Mucosa of stomach (tissue), 1 donor: Measurements from ENCODE around the gene CXCR4.

Source experiments
- H3K27me3 ChIP-seq: one replicate; pipeline ENCODE4 v1.7.0; 2013; ENCODE audit warnings: mild to moderate bottlenecking, low read length; ENCODE audit not compliant: control insufficient read depth, insufficient read depth
- H3K36me3 ChIP-seq: one replicate; pipeline ENCODE4 v1.7.0; 2013; ENCODE audit warnings: low read length; ENCODE audit not compliant: control insufficient read depth, insufficient read depth
- H3K4me1 ChIP-seq: one replicate; pipeline ENCODE4 v1.7.0; 2013; ENCODE audit warnings: mild to moderate bottlenecking, low read length; ENCODE audit not compliant: control insufficient read depth, insufficient read depth
- H3K4me3 ChIP-seq: one replicate; pipeline ENCODE4 v1.7.0; 2013; ENCODE audit warnings: low read length
- H3K9ac ChIP-seq: one replicate; pipeline ENCODE4 v1.7.0; 2013; ENCODE audit warnings: mild to moderate bottlenecking, low read length, moderate library complexity
- H3K9me3 ChIP-seq: one replicate; pipeline ENCODE4 v1.7.0; 2013; ENCODE audit warnings: mild to moderate bottlenecking, low read length, moderate library complexity; ENCODE audit not compliant: control insufficient read depth
- donor health status: Pancreatic carcinoma.

The CXCR4 gene

GRCh38 chr2:136129601-136130000 lies 11.7 kb upstream of the CXCR4 start:
- no peaks in the 10 kb centered on the region for H3K9me3 ChIP-seq
- no peaks in the 10 kb centered on the region for H3K36me3 ChIP-seq
- H3K4me1 ChIP-seq = no peaks in the 10 kb centered on the region
- no peaks in the 10 kb centered on the region for H3K27me3 ChIP-seq
- no peak overlapping the region for H3K9ac ChIP-seq
- H3K4me3 ChIP-seq = no peak overlapping the region

GRCh38 chr2:136128905-136129304 lies 11.0 kb upstream of the CXCR4 start:
- Histone ChIP-seq H3K9ac (no peak overlapping the region), H3K4me1 (no peaks in the 10 kb centered on the region), H3K36me3 (no peaks in the 10 kb centered on the region), H3K27me3 (no peaks in the 10 kb centered on the region), H3K4me3 (no peak overlapping the region), H3K9me3 (no peaks in the 10 kb centered on the region)

- Histone ChIP-seq H3K9ac (no peak overlapping the region), H3K4me3 (no peak overlapping the region), H3K9me3 (no peaks in the 10 kb centered on the region), H3K36me3 (no peaks in the 10 kb centered on the region), H3K27me3 (no peaks in the 10 kb centered on the region), H3K4me1 (no peaks in the 10 kb centered on the region)
Observed at GRCh38 chr2:136128366-136128765, 10.4 kb upstream of the CXCR4 start.

- H3K9me3 ChIP-seq = no peaks in the 10 kb centered on the region
- H3K4me3 ChIP-seq = no peak overlapping the region
- no peaks in the 10 kb centered on the region for H3K4me1 ChIP-seq
- H3K9ac ChIP-seq = no peak overlapping the region
- H3K36me3 ChIP-seq = no peaks in the 10 kb centered on the region
- H3K27me3 ChIP-seq = no peaks in the 10 kb centered on the region
Observed at GRCh38 chr2:136127356-136127755, 9.4 kb upstream of the CXCR4 start.

- H3K9me3 ChIP-seq = no peaks in the 10 kb centered on the region
- H3K27me3 ChIP-seq = no peaks in the 10 kb centered on the region
- H3K4me3 ChIP-seq = no peak overlapping the region
- no peaks in the 10 kb centered on the region for H3K36me3 ChIP-seq
- no peaks in the 10 kb centered on the region for H3K4me1 ChIP-seq
- H3K9ac ChIP-seq = no peak overlapping the region
Observed at GRCh38 chr2:136126421-136126926, 8.5 kb upstream of the CXCR4 start.

- Histone ChIP-seq H3K9ac (no peak overlapping the region), H3K4me3 (no peak overlapping the region), H3K4me1 (no peaks in the 10 kb centered on the region), H3K36me3 (no peaks in the 10 kb centered on the region), H3K9me3 (no peaks in the 10 kb centered on the region), H3K27me3 (peaks cover 3% of the 10 kb centered on the region)
Observed at GRCh38 chr2:136126021-136126420, 8.1 kb upstream of the CXCR4 start.

- Histone ChIP-seq H3K36me3 (no peaks in the 10 kb centered on the region), H3K9ac (no peak overlapping the region), H3K4me1 (no peaks in the 10 kb centered on the region), H3K27me3 (peaks cover 6% of the 10 kb centered on the region), H3K4me3 (no peak overlapping the region), H3K9me3 (no peaks in the 10 kb centered on the region)
Observed at GRCh38 chr2:136125236-136125635, 7.3 kb upstream of the CXCR4 start.

- Histone ChIP-seq H3K4me3 (no peak overlapping the region), H3K4me1 (no peaks in the 10 kb centered on the region), H3K9me3 (no peaks in the 10 kb centered on the region), H3K36me3 (no peaks in the 10 kb centered on the region), H3K9ac (no peak overlapping the region), H3K27me3 (peaks cover 6% of the 10 kb centered on the region)
Observed at GRCh38 chr2:136124805-136125204, 6.9 kb upstream of the CXCR4 start.

- no peaks in the 10 kb centered on the region for H3K9me3 ChIP-seq
- no peak overlapping the region for H3K9ac ChIP-seq
- H3K4me3 ChIP-seq = no peak overlapping the region
- no peaks in the 10 kb centered on the region for H3K4me1 ChIP-seq
- H3K36me3 ChIP-seq = no peaks in the 10 kb centered on the region
- H3K27me3 ChIP-seq = peaks cover 12% of the 10 kb centered on the region
Observed at GRCh38 chr2:136122661-136123060, 4.7 kb upstream of the CXCR4 start.

GRCh38 chr2:136121204-136121910 lies 3.4 kb upstream of the CXCR4 start:
- no peaks in the 10 kb centered on the region for H3K36me3 ChIP-seq
- H3K27me3 ChIP-seq = peaks cover 21% of the 10 kb centered on the region
- no peak overlapping the region for H3K4me3 ChIP-seq
- no peaks in the 10 kb centered on the region for H3K9me3 ChIP-seq
- peaks cover 10% of the 10 kb centered on the region for H3K4me1 ChIP-seq
- H3K9ac ChIP-seq = no peak overlapping the region

GRCh38 chr2:136119717-136120675 lies 2.0 kb upstream of the CXCR4 start:
- Histone ChIP-seq H3K36me3 (no peaks in the 10 kb centered on the region), H3K4me3 (no peak overlapping the region), H3K27me3 (peaks cover 28% of the 10 kb centered on the region), H3K9ac (no peak overlapping the region), H3K9me3 (no peaks in the 10 kb centered on the region), H3K4me1 (peaks cover 13% of the 10 kb centered on the region)
